Endothelial cell (in vitro differentiated cells): ENCODE data around the gene XRCC4. TPM values are rescaled to one million over a fixed set of nuclear protein-coding genes. Genes with fewer than 3 reads are reported as not detected.

Experiments
- DNase-seq: peaks from one replicate; pipeline ENCODE4 v3.0.0; 2021; ENCODE audit warnings: low spot score
- H3K27ac Mint-ChIP-seq: one replicate; pipeline ENCODE4 v1.8.0; 2021; ENCODE audit warnings: mixed read lengths, inconsistent platforms; ENCODE audit not compliant: unreplicated experiment
- H3K27me3 Mint-ChIP-seq: one replicate; pipeline ENCODE4 v1.8.0; 2021; ENCODE audit warnings: mild to moderate bottlenecking, moderate library complexity, mixed read lengths, inconsistent platforms; ENCODE audit not compliant: unreplicated experiment
- H3K36me3 Mint-ChIP-seq: one replicate; pipeline ENCODE4 v1.8.0; 2021; ENCODE audit warnings: mild to moderate bottlenecking, low read depth, mixed read lengths, inconsistent platforms; ENCODE audit not compliant: unreplicated experiment
- H3K4me1 Mint-ChIP-seq: one replicate; pipeline ENCODE4 v1.8.0; 2021; ENCODE audit warnings: mild to moderate bottlenecking, mixed read lengths, inconsistent platforms; ENCODE audit not compliant: unreplicated experiment
- H3K4me3 Mint-ChIP-seq: one replicate; pipeline ENCODE4 v1.8.0; 2021; ENCODE audit warnings: mild to moderate bottlenecking, mixed read lengths, inconsistent platforms; ENCODE audit not compliant: unreplicated experiment
- H3K9me3 Mint-ChIP-seq: one replicate; pipeline ENCODE4 v1.8.0; 2021; ENCODE audit warnings: mixed read lengths, inconsistent platforms; ENCODE audit not compliant: unreplicated experiment
- total RNA-seq: library from RNA; stranded (reverse); fragmentation: NEBNext Ultra II Directional; extraction: Animal tissue kit (Norgen Biotek cat#: 25700); gene quantifications from one replicate; pipeline ENCODE4 v1.2.1, GENCODE V29; 2021; ENCODE audit not compliant: unreplicated experiment
- TF ChIP-seq, protein P1 (sequence below): fragments of 200-600 bp; sonication (generic); IDR thresholded peaks from one replicate; pipeline ENCODE4 v1.5.0; 2021; ENCODE audit warnings: antibody characterized with exemption; ENCODE audit not compliant: unreplicated experiment

Gene XRCC4
- total RNA-seq, 1 donor from 2014 or later = 6.8 TPM

- H3K4me1 Mint-ChIP-seq = no peaks in the 10 kb centered on the region
These were observed 297.9 kb downstream of the XRCC4 start for GRCh38 chr5:83375049-83375745.

GRCh38 chr5:83376461-83376860 lies 299.1 kb downstream of the XRCC4 start:
- TF ChIP-seq, protein P1, sequence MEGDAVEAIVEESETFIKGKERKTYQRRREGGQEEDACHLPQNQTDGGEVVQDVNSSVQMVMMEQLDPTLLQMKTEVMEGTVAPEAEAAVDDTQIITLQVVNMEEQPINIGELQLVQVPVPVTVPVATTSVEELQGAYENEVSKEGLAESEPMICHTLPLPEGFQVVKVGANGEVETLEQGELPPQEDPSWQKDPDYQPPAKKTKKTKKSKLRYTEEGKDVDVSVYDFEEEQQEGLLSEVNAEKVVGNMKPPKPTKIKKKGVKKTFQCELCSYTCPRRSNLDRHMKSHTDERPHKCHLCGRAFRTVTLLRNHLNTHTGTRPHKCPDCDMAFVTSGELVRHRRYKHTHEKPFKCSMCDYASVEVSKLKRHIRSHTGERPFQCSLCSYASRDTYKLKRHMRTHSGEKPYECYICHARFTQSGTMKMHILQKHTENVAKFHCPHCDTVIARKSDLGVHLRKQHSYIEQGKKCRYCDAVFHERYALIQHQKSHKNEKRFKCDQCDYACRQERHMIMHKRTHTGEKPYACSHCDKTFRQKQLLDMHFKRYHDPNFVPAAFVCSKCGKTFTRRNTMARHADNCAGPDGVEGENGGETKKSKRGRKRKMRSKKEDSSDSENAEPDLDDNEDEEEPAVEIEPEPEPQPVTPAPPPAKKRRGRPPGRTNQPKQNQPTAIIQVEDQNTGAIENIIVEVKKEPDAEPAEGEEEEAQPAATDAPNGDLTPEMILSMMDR = no peak
- Mint-ChIP-seq H3K9me3 (no peaks in the 10 kb centered on the region), H3K27me3 (peaks cover 2% of the 10 kb centered on the region), H3K36me3 (no peaks in the 10 kb centered on the region), H3K27ac (no peak overlapping the region), H3K4me1 (no peaks in the 10 kb centered on the region), H3K4me3 (no peak overlapping the region)
- DNase-seq = no peak

More at GRCh38 chr5:83375049-83375745, 297.9 kb downstream of the XRCC4 start:
- Mint-ChIP-seq H3K4me3 (no peak overlapping the region), H3K27me3 (peaks cover 2% of the 10 kb centered on the region), H3K36me3 (no peaks in the 10 kb centered on the region), H3K27ac (no peak overlapping the region), H3K9me3 (no peaks in the 10 kb centered on the region)
- TF ChIP-seq, protein P1 = no peak
- DNase-seq = no peak

- Mint-ChIP-seq H3K36me3 (no peaks in the 10 kb centered on the region), H3K27me3 (peaks cover 2% of the 10 kb centered on the region)
- TF ChIP-seq, protein P1 = no peak
These were observed 300.0 kb downstream of the XRCC4 start for GRCh38 chr5:83377131-83377865.

GRCh38 chr5:83378624-83379289 lies 301.4 kb downstream of the XRCC4 start:
- Mint-ChIP-seq H3K4me3 (no peak overlapping the region), H3K36me3 (no peaks in the 10 kb centered on the region), H3K27me3 (peaks cover 3% of the 10 kb centered on the region), H3K4me1 (no peaks in the 10 kb centered on the region), H3K9me3 (no peaks in the 10 kb centered on the region), H3K27ac (no peak overlapping the region)
- no peak for DNase-seq
- TF ChIP-seq, protein P1 = no peak

More at GRCh38 chr5:83377131-83377865, 300.0 kb downstream of the XRCC4 start:
- no peaks in the 10 kb centered on the region for H3K4me1 Mint-ChIP-seq
- H3K27ac Mint-ChIP-seq = no peak overlapping the region
- H3K4me3 Mint-ChIP-seq = no peak overlapping the region
- H3K9me3 Mint-ChIP-seq = no peaks in the 10 kb centered on the region
- no peak for DNase-seq
